ENCODE data around the gene NLRP3.
"Not testable (repeated sequence)": the region's sequence is repeated elsewhere in the genome, so short reads cannot be mapped to it uniquely, and the experiment has no call there.

NLRP3 gene

GRCh38 chr1:247440001-247440620 is 24.1 kb downstream of the NLRP3 start:
- DNase-seq, result no peak

DNA sequence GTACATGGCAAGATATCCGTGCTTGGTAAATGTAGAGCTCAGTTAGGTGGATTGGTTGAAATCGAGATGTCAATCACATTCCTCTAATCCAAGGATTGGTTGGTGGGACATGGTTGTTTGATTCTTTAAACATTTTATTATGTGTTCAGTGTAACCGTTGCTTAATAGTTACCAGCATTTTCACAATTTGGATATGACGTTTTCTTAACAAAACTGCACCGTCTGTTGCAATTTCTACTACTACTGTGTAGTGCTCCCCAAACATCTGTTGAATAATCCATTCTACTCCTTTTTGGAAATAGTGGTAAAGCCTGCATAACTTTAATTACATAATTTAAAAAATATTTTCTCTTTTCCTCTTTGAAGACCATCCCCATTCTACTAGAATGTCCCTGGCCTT is 25.6 kb downstream of the NLRP3 start:
- DNase-seq, result no peak

DNA sequence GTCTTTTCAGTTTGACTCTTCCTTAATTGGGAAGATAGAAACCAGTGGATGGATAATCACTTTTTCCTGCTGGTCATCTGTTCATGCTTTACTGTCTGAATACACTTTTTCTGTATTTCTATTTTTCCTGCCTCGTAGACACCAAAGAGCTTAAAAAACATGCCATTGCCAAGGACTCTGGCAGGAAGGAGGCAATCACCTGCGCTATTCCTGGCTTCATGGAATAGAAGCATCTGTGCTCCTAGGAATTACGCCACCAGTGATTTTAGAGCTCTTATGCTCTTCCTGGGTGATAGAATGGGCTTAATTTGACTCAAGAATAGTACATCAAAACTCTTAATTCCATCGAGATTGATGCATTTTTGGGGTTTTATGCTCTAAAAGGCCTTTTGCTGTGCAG is 26.2 kb downstream of the NLRP3 start:
- DNase-seq, result no peak

GRCh38 chr1:247443641-247444040 is 27.7 kb downstream of the NLRP3 start:
- DNase-seq, result no peak

GRCh38 chr1:247444571-247444970 is 28.6 kb downstream of the NLRP3 start:
- DNase-seq, result no peak

GRCh38 chr1:247445526-247446356 is 29.8 kb downstream of the NLRP3 start:
- peak; percentile 24 for DNase-seq

DNA sequence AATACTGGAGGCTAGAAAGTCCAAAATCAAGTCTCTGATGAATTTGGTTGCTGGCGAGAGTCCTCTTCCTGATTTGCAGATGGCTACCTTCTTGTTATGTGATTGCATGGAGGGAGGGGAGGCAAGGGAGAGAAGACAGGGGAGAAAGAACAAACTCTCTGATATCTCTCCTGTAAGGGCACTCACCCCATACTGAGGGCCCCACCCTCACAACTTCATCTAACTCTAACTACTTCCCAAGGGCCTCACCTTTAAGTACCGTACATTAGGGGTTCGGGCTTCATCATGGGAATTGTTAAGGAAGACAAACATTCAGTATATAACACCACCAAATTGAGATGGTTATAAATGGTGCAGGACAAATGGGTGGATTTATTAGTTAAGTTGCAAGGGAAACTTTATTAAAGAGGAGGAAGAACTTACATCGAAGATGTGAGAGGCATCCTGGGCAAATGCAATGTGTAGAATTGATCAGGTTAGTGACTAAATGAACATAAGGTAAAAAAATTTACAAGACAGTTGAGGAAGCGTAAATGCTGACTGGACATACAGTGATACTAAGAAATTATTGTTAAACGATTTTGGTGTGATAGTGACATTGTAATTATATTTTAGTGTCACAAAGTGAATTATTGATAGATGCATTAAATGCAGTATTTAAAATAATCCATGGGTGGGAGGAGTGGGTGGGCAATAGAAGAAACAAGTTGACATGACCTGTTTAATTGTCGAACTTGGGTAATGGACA is 31.4 kb downstream of the NLRP3 start:
- no peak for DNase-seq

GRCh38 chr1:247448107-247448791 is 32.3 kb downstream of the NLRP3 start:
- peak; percentile 67 for DNase-seq

- DNase-seq, result no peak
These were observed 35.5 kb downstream of the NLRP3 start for GRCh38 chr1:247451388-247452010.

DNA sequence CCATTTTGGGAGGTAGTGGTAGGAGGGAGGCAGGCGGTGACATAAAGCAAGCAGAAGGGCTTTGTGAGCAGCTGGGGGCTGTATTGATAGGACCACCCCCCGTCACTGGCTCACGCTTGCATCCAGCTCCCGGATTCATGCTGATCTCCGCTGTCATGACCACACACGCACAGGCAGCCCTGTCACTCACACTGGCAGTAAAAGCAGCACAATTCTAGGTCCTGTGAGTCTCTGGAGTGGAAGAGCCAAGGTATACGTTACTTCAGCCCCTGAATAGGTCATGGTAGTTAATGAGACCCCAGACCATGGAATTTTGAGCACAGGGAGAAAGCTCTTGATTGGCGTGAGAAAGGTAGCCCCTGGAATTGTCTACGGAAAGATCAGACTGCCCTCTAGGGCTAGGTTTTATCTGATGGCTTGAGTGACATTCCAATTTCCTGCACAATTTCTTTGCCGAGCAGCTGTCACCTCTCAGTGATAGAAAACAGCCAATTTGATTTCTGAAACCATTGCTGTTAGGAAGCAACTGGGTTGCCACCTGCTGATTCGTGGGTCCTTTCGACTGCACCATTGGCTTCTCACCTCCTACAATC is 36.6 kb downstream of the NLRP3 start:
- no peak for DNase-seq

DNA sequence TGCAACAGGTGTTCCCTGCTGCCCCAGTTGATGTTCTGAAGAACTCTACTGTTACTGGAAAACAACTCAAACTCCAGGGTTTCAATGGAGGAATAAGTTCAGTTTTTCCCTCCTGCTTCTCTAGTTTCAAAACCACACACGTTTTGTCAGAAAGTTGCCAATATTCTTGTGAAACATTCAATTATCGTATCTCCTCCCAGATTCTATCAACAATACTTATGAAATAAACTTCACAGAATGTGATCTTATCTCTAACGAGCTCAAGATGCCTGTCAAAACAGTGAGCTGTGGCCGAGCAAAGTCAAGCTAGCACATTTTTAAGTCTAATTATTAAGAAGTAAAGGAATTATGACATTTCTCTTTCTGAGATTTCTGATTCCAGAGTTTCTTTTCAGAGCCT is 37.3 kb downstream of the NLRP3 start:
- DNase-seq, result no peak

DNA sequence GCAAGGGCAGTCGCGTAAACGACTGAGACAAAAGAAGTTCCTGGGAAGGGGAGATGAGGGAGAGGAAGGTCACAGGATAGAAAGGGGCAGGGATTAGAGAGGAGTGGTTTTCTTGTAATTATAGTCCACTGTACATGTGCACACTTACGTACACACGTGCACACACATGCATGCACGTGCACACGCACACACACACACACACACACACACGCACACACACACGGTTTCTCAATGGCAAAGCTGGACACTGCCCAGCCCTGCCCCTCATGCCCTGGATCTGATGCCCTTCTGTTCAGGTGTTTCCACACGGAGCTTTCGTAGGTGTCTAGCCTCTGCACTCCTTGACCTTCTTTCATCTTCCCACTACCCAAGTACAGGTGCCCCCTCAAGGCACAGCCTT is 38.0 kb downstream of the NLRP3 start:
- no peak for DNase-seq

GRCh38 chr1:247456021-247456420 is 40.0 kb downstream of the NLRP3 start:
- DNase-seq, result no peak

- no peak for DNase-seq
These were observed 41.1 kb downstream of the NLRP3 start for GRCh38 chr1:247456914-247457639.

DNA sequence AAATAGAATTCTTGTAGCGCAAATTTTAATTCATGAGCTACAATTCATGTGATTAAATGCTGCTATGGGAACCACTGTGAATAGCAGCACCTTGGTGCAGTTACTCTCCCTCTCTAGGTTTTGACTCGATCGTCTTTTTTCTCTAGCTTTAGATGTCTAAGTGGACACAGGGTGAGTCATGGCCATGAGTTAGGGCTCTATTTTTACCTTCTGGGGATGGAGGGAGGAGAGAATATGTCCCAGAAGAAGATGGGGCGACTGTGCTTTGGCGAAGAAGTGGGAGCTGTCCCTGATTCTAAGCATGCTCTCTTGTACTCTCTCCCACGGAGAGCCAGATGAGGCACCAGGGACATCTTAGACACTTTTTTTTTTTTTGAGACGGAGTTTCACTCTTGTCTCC is 43.5 kb downstream of the NLRP3 start:
- no peak for DNase-seq

DNA sequence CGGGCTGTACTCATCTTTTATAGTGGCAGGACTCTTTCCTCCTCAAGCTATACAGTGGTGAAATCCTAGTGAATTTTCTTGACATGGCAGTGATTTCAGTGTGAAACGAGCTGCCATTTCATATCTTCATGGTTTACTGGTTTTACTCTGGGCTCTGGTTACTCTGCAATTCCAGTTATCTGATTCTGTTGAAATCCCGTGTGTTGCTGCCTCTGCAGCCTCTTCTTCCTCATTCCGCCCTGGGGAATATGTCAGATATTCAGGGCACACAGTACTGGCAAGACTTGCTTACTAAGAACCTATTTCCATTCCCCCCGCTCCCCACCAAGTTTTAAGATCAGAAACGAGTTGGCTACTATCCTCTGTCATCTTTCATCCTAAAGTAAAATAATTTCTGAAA is 49.8 kb downstream of the NLRP3 start:
- DNase-seq, result no peak

DNA sequence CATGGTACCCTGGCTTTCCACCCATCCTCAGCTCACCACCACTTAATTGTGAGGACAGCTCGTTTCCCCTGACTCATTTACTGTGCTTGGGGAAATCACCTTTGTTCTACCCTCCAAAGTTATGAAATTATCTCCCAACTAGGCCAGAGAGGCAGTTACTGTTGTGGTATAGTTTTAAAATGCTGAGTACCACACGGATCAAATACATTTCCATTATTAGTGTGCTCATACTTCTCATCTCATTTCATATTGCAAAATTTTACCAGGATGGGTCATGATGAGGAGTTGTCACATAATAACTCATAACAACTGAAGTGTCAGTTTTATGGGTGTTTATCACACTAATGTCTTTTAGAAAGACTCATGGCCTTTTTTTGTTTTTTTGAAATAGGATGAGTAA is 51.2 kb downstream of the NLRP3 start:
- no peak for DNase-seq

DNA sequence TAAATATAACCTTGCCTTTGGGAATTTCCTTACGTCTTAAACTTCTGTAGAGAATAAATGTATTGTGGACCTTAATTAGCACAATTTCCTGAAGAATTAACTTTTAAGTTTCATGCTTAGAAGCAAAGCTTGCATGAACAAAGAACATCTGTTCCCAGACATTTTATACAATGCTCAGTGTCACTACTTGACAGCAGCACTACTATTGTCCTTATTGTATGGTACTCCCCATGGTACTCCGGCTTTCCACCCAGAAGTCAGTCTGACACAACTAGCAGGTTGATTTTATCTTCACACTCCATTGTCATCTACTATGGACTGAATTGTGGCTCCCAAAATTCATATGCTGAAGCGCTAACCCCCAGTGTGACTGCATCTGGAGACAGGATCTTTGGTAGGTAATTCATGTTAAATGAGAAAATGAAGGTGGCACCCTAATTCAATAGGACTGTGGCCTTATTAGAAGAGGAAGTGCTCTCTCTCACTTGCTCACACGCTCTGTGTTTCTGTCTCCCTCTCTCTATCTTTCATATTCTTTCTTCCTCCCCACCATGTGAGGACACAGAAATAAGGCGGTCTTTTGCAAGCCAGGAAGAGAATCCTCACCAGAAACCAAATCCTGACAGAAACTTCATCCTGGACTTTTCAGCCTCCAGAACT is 52.6 kb downstream of the NLRP3 start:
- no peak for DNase-seq

DNA sequence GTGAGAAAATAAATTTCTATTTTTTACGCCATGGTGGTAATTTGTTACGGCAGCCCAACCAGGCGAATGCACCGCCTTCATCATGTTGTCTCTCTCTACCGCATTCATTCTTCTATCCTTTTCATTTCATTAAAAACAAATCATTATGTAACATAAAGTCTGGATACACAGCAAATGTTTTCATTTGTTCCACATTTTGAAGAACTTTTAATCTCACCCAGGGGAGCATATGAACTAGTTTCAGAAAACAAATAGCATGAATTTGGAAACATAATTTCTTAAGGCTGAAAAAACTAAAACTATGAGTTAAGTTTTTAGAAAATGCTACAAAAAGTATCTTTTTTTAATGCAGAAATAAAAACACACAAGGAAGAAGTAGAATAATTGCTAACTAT is 53.2 kb downstream of the NLRP3 start:
- no peak for DNase-seq

DNA sequence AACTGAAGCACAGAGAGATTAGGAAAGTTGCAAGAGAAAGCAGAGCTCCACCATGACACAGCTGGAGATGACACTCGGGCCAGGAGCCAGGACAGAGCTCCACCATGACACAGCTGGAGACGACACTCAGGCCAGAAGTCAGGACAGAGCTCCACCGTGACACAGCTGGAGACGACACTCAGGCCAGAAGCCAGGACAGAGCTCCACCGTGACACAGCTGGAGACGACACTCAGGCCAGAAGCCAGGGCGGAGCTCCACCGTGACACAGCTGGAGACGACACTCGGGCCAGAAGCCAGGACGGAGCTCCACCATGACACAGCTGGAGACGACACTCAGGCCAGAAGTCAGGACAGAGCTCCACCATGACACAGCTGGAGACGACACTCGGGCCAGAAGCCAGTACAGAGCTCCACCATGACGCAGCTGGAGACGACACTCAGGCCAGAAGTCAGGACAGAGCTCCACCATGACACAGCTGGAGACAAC is 55.0 kb downstream of the NLRP3 start:
- not testable (repeated sequence) for DNase-seq

DNA sequence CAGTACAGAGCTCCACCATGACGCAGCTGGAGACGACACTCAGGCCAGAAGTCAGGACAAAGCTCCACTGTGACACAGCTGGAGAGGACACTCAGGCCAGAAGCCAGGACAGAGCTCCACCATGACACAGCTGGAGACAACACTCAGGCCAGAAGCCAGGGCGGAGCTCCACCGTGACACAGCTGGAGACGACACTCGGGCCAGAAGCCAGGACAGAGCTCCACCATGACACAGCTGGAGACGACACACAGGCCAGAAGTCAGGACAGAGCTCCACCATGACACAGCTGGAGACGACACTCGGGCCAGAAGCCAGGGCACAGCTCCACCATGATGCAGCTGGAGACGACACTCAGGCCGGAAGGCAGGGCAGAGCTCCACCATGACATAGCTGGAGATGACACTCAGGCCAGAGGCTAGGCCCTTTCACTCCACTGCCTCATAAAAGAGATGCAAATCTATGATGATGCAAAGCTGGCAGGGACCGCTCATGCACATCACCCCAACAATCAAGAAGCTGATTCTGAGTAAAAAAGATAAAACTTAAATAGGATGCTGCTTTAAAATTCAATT is 55.6 kb downstream of the NLRP3 start:
- DNase-seq, result no peak
